NT2/D1 (cell line): ENCODE data around the gene FAM117A.

ENCODE experiments used
- SUZ12 ChIP-seq: IDR thresholded peaks from 2 replicates; pipeline ENCODE4 v1.6.1; 2011; ENCODE audit not compliant: insufficient read length, insufficient read depth; ENCODE audit errors: extremely low read depth
- YY1 ChIP-seq: IDR thresholded peaks from 2 replicates; pipeline ENCODE4 v1.6.1; 2011; ENCODE audit not compliant: insufficient read length, insufficient read depth
- ZNF274 ChIP-seq: IDR thresholded peaks from 2 replicates; pipeline ENCODE4 v1.6.1; 2011; ENCODE audit warnings: mild to moderate bottlenecking, low read depth, low read length

- no peak for TF ChIP-seq YY1
- TF ChIP-seq ZNF274 = no peak
- no peak for TF ChIP-seq SUZ12
Observed at GRCh38 chr17:49789243-49789578, 25.3 kb upstream of the FAM117A start.
